Measurements from ENCODE around the gene CPXM2.

- TF ChIP-seq POLR2A (IDR thresholded peaks at IDR 0.05; ENCODE audit: low read depth, low read length) = no peak
- no peak for TF ChIP-seq BCL11A (IDR thresholded peaks at IDR 0.05; ENCODE audit: low read depth, low read length)
- no peak for TF ChIP-seq CREB1 (IDR thresholded peaks at IDR 0.05; ENCODE audit: low read depth)
These were observed 84.1 kb downstream of the CPXM2 start for GRCh38 chr10:123807444-123808035.
